Measurements from ENCODE around the gene ELAVL2.

Gene ELAVL2

DNA sequence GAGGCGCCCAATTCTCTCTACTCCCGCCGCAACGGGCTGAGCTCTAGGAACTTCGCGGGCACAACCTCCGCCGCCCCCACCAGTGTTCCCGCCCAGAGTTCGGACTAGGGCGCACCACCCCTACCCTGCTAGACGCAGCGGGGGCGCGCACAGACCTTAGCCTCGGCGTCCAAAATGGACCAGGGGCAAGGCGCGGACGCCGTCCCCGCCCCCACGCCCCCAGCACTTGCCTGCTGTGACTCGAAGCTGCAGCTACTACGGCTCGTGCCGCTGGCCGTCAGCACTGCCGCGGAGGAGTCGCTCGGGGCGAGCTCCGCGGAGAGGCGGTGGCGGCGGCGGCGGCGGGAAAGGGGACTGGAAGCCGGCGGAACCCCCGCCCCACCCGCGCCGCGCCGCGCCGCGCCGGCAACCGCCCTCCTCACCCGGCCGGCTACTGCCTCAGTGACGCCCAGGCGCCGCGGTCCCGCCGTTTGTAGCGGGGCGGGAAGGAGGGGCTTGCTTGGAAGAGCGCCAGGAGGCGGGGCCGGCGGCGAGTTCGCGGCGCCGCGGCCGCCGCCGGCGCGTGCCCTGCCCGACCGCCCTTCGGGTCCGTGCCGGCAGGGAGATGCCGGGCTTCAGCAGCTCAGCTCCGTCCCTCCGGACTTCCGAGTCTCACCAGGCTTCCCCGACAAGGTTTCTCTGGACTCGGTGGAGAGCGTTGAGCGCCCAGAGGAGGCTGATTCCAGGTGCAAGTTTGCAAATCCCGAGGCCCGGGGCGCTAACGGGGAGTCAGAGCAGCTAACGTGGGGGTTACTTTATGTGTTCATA, 4.5 kb downstream of the ELAVL2 start:
- no peak for DNase-seq

DNA sequence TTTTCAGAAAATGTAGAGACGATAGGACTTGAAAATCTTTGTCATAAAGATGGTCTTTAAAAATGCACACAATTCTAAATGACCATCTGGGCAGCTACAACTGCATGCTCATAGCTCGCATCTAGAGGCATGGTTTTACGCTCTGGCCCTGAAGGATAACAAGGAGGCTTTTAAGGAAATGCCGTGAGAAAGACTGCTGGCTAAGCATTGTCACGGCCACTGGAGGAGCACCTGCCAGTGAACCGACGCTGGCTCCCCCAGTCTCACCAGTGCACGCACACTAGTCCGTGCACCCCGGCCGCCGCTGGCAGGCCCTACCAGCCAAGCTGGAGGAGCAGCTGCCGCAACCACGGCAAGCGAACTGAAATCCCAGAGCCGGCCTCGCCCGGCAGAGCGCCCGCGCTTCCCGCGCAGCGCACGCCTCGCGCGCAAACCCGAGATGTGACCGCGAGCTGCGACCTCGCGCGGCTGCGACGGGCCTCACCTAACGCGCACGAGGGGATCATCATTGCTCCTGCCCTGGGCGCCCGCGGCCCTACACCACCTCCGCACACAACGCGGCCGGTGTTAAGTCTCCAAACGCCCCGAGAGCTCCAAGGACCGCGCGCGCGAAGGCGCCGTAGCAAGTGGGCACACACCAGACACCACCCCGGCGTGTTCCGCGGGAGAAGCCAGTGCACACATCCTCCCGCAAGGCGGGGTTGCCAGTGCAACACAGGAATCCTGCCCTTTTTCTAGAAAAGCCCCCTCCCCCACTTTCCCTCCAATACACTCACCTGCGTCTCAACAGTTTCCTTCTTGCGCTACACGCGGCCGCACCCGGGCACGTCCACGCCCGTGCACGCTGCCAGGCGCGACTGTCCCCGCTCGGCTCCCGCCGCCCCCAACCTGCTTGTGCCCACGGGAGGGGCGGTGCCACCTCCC, 5.3 kb downstream of the ELAVL2 start:
- DNase-seq = no peak

DNA sequence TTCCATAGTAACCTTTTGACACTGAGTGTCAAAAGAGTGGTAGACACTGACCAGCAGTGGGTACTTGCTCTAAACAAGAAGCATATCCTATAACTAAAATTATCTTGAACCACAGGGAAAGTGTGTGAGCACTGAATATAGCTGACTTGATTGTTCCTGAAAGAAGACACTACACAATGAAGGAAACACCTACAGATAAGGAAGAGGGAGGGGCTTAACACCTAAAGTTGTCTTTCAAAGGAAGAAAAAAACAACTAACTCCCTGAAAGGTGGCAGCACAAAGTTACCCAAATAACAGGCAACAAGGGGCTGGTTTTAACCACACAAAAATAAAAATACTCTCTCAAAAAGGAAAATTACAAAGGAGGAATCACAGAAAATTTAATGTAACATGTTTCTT, 6.6 kb downstream of the ELAVL2 start:
- DNase-seq = no peak

DNA sequence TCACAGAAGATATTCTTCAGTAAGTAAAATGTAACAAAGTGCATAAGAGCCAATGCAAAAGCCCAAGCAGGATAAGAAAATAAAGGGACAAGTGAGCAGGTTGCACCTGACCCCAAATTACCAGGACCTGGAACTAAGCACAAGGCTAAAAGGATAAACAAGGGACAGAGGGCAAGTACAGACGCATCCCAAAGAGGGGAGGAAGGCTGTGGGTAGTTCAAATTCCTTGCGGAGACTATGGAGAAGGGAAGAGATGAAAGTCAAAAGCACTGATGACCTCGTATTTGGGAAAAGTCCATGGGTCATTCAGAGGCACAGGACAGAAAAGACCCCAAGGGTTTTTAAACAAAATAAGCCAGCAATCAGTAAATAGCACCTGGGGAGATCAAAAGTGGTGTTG, 11.8 kb downstream of the ELAVL2 start:
- no peak for DNase-seq

DNA sequence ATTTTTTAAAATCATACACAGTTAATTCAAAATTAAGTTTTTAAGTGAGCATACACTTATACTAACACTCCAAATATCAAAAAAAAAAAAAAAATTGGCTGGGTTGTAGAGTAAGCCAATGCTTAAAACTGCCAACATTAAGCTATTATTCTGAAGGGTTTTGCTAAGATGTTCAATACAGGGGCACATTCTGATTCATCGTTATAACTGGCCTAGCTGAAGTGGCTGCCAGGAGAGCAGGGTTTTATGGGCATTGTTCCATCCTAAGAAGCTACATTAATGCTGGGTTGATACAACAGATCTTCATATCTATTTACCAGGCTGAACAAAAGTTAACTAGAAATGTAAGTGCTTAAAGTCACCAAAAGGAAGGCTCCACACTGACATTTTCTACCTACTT, 13.4 kb downstream of the ELAVL2 start:
- DNase-seq = no peak

DNA sequence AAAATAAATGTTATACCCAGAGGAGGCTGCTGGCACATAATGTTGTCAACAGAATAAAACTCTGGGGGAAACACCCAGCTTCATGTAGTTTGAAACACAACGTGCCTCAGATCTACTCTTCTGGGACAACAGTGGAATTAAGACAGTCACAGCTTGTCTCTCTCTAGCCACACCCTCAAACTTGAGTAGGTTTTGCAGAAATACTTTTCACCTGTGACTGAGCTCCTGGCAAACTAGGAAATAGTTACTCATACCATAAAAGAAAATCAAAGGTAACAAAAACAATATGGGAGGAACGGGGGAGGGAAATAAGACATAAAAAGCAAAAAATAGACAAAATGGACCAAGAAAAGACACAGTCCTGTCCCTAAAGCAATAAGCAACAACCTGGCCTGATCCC, 14.4 kb downstream of the ELAVL2 start:
- no peak for DNase-seq

DNA sequence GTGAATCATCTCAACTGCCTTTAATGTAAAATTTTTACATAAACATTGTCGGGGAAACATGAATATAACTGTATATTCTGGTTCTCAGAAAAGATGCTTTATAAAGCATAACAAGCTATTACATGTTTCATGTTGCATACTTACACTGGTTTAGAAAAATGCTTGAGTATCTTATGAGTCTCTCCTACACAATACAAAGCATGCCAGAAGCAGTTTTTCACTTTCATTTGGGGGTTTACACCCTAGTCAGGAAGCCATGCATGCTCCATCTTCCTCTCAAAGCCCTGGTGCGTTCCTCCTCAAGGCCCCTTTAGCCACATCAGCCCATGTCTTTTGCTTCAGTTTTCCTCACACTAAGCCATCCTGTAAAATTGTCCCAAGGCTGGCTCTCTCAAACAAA, 22.8 kb downstream of the ELAVL2 start:
- DNase-seq = no peak

DNA sequence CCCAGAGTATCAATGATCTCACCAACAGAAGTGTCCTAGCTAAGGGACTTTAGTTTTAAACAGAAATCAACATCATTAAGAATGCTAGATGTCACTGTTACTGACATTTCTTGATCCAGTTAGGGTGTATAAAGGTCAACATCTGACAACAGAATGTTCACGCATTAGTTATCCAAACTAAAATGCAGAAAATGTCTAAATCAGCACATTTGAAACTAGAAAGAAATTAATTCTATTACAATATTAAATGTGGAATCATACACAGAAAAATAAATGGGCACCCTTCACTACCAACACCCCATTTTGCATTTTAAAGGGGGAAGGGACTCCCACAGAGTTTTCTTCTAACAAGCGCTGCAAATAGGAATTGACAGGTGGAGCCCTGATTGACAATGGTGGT, 24.5 kb downstream of the ELAVL2 start:
- DNase-seq = no peak

DNA sequence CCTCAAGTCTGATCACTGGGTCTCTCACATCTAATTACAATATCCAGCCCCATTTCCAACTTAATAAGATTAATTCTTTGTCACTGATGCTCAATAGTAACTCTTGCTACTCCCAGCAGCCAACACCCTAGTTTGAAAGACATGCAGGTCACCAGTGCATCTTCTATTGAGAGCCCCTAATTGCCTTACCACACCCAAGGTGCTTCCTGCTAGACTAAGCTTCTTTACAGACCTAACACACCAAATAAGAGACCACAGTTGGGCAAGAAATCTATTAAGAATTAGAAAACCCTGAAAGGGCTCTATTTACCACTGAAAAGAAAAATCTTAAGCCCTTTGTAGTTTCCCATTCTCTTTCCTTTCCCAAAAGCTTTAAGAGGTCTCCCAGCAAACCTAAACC, 26.5 kb downstream of the ELAVL2 start:
- DNase-seq = no peak

DNA sequence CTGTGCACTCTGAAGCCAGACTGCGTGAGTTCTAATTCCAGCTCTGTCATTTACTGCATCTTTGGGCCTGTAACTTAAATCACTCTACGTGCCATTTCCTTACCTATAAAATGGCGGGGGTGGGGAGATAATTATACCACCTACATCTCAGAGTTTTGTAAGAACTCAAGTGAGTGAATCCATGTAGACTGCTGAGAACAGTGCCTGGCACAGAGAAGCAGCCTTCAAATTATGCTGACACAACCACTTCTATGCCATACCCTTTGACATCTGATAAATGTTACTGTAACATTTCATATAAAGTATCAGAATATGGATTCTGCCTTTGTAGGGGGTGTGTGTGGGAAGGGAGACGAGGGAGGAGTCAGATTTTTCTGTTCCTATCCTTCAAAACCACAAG, 27.7 kb downstream of the ELAVL2 start:
- no peak for DNase-seq

DNA sequence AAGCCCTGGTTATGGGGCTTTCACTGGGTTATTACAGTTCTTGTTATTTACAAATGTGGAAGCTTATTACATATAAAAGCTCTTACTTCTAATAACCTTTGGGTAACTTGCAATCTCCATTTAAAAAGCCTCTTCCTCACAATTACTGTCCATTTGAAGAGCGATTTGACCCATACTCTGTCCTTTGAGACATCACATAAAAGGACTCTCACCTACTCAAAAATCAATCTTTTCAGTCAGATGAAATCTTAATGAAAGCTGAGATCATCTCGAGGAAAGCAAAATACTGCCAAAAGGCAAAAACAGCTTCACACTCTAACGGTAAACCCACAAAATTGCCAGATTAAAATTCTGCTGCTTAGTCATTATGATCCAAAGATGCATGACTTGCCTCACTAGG, 29.8 kb downstream of the ELAVL2 start:
- DNase-seq = no peak

DNA sequence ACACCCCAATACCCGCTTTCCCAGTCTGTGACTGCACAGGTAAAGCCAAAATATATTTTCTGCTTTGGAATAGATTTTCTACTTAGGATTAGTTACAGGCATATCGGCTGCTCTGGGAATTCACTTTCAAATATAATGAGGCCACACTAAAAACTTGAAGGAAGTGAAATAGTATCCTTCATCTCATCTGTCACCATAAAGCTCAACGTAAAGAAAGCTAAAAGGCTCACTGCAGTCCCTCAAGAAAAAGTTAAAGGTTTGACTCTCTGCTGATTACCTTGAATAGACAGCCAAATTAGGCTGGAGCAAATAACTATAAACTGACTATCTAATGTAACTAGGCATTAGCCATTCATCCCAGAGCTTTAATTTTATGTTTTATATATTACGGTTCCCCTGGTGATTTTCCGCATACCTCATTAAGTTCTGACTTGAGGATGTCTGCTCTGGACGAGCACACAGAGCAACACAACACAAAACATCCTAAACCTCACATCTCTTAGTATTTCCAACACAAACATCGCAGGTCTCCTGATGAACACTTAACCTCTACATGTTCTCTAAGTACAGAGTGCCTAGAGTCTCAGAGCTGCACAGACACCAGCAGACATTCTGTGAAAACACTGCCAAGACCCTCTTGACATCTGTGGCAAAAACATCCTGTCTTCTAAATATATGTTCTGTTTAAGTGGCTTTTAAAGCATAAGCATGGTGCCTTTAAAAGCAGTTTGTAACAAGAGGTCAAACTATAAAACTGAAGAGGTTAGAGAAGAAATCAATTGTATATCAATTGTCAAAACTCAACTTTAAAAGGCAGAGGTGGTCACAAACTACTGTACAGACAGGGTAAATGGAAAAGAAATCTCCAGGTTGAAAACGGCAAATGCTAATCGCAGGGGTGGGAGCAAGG, 35.4 kb downstream of the ELAVL2 start:
- no peak for DNase-seq

DNA sequence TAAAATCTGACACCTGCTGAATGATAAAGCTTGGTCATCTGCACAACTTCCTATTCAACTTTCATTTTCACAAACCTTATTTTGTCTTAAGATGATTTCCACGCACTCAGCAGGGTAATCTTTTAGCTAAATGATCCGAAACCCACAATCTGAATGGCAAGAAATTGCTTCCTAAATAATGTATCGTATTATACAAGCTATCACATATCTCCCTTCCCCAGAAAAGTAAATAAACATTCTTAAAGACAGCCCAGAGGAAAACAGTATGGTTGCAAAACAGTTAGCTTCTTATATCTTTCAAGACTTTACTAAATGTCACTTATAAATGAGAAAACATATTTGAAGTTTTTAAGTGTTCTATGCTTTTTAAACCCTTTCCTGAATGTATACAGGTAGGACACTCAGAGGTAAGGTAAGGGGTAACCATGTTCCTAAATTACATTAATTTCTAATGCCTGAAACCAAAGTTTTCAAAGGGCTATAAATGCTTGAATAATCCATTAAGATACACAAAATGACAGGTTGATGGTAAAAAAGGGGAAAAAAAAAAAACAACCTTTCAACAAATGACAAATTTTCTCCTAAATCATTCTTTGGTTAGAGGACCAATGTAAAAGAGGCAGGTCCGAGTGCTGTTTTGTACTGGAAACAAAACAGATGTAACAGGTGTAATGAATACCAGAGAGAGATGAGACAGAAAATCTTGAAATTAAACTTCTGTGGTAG, 36.3 kb downstream of the ELAVL2 start:
- DNase-seq = no peak

DNA sequence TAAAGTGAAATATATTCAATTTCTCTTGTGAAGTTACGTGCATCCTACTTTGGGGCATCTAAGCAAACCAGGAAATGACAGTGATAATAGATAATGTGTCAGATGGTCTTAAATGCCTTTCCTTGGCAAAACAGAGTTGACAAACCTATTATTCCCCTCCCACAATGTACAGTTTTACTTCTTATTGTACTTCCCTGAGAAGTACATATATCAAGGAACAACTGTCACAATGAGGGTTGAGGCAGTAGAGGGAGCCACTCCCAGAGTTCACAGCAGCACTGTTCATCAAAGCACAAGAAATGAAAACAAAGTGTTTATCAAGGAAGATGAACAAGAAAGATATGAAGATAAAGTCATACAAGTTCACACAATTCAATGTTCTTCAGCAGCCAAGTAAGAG, 41.1 kb downstream of the ELAVL2 start:
- DNase-seq = no peak

DNA sequence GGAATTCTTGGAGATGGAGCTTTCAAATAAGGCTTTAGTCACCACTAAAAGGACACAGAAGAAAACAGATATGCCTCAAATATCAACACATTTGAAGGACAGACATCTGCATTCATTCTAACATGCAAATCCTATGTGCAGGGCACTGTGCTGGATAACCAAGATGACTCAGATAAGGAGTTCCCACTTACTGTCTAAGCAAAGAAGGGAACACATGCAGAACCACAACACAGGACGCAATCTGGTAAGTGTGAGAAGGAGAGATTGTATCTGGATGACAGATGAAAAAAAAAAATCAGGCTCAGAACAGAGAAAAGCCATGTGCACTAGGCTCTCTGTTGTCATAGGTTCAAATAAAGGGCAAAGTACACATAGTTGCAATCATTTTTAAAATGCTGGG, 42.5 kb downstream of the ELAVL2 start:
- DNase-seq = no peak

DNA sequence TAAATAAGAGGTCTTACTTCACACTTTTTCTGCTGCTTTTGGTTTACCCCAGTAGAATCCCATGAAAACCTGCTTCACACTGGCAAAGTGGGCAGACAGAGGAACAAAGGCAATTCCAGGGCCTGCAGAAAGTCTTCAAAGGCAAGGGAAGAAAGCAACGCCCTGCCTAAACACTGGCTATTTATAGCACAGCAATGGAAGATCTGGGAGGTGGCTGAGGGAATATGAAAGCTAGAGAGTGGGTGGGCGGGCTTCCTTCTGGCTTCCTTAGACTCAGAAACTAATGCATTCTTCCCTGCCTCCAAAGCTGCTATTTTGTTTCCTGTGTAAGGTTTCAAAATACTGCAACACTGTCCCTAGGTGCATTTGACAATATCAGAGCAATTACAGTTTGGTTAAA, 46.8 kb downstream of the ELAVL2 start:
- DNase-seq = no peak

DNA sequence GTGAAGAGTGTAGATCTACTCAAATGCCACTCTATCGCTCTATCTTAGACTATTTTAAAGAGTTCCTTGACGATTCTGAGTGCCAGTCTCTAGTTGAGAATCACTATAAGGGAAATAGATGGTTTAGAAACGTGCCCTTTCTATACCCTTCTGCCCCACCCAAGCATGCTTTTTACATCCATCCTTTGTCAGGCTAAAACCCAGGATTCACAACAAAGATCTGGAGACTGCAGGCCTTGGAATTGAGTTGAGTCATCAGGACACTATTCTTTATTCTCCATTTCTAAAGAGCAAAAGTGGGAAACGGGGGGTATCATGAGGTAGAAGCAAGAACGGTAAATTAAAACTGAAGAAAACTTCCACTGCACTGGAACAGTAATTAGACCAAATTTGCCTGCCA, 48.7 kb downstream of the ELAVL2 start:
- DNase-seq = no peak

DNA sequence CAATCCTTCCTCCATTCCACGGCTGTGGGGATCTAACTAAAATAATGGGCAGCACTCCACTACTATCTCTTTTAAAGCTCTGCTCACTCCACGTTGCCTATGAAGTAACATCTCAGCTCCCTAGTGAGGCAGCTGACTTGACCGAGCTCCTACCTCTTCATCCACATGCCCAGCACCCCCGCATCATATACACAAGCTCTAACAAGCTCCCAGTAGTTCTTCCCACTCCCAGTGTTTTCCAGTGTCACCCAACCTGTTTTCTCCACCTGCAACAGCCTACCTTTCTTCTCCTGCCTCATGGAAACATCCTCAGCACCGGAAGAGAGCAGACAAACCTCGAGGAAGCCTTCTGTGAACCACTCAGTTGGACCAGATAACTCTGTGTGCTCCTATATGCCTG, 50.5 kb downstream of the ELAVL2 start:
- DNase-seq = no peak

DNA sequence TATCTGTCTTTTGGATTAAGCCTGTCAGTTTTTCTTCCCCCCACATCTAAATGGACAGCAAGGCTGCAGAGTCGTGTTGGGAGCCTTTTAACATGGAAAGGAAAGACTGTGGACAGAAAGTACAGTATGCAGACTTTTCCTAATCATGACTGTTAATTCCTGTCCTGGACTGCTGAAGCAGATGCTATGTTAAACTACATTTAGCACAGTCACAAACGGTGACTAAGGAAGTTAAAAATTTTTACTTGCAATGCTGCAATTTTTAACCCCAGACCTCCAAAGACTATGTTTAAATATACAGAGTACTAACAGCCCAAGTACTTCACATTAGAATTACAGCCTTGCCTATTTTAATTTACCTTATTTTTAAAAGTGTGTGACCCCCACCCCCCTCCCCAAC, 51.8 kb downstream of the ELAVL2 start:
- no peak for DNase-seq

DNA sequence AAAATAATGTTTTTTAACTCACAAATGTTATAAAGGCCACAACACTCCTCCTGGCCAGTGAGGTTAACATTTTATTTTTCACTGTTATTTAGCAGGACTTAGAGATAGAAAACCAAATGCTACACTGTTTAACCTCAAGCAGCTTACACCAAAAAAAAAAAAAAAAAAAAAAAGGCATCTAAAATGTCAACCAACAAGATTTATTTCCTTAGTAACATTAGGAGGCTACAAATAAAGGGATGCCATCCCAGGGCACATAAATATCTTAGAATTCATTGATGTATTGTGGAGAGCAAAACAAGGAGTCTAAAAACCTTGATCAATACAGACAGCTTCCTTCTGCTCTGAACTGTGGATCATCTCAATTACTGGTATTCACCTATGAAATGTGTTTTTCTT, 53.7 kb downstream of the ELAVL2 start:
- no peak for DNase-seq

DNA sequence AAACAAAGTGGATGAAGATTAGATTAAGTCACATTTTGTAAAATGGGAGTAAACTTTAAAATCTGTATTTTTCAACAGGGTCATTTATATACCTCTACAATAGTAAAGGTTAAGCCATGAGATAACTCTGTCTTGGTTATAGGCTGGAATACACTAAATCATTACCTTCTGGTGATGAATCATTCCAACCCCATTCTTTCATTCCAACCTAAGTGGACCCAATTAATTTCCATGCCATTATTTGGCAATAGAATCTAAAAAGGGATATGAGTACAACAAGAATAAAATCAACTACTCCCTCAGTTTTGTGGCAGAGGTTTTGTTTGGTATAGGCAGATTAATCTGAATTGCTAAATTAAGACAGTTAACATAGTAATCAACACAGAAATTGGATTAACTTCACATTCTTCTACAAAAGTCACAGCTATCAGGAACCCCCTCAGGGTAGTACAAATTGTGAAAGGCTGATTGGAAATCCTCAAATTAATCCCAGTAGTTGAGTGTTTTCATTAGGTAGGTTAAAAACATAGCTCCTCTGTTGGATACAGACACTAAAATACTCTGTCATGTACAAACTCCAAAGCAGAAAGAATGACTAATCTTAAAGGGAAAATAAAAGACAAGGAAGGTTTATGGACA, 54.2 kb downstream of the ELAVL2 start:
- DNase-seq = no peak

All from activated T-cell treated with anti-CD3 and anti-CD28 coated beads, Interleukin-2, amount 50 U/mL, for 48 hours (primary cell).